ENCODE data around the gene CDHR5. TPM values are rescaled to one million over a fixed set of nuclear protein-coding genes. Genes with fewer than 3 reads are reported as not detected.

CDHR5 gene
- total and polyA plus RNA-seq, 2 of the 4 experiments (the other 2 are of a cell fraction): not detected

GRCh38 chr11:625636-626268 is 997 bp upstream of the CDHR5 start:
- in situ Hi-C loops (cut with MboI; ENCODE audit: low sequenced_read_pairs) (no loop called here), dilution Hi-C loops (cut with HindIII; ENCODE audit: low sequenced_read_pairs, unreplicated experiment) (no loop called here), intact Hi-C loops (cut with micrococcal nuclease) (no loop called here)
- no peak overlapping the region for H2AFZ ChIP-seq (replicated peaks; ENCODE audit: low read length, poor library complexity)
- H3K4me2 ChIP-seq (ENCODE audit: low read depth, low read length): no peak overlapping the region
- H3K9me1 ChIP-seq (ENCODE audit: insufficient read depth, low read length): peaks cover 8% of the 10 kb centered on the region; the same call in 1 of the 2 replicates
- no peak overlapping the region for H4K5ac ChIP-seq (ENCODE audit: low read depth, low read length)
- H2BK120ac ChIP-seq (ENCODE audit: low read depth, low read length): no peak overlapping the region
- H2AK9ac ChIP-seq (replicated peaks; ENCODE audit: low read depth, low read length, poor library complexity): no peak overlapping the region
- no peak overlapping the region for H3K56ac ChIP-seq (ENCODE audit: extremely low read depth, insufficient read depth, low read length)
- ChIA-PET CTCF (no interaction called here), POLR2A (ENCODE audit: unreplicated experiment) (no interaction called here)
- no peaks in the 10 kb centered on the region for H3K9me3 ChIP-seq (ENCODE audit: control insufficient read depth, insufficient read depth, low read length)
- no peak overlapping the region for H3K27ac ChIP-seq (ENCODE audit: insufficient read depth, low read length)
- H3K23ac ChIP-seq (ENCODE audit: low read depth, low read length): no peak overlapping the region
- no peaks in the 10 kb centered on the region for H3K79me1 ChIP-seq (ENCODE audit: low read depth in 1 of 2, low read length in 2 of 2)
- H3K36me3 ChIP-seq (ENCODE audit: control insufficient read depth, insufficient read depth, low read length): peaks cover 2% of the 10 kb centered on the region; the same call in 1 of the 2 replicates
- no peak overlapping the region for H2BK5ac ChIP-seq (ENCODE audit: low read depth, low read length, poor library complexity, severe bottlenecking)
- no peak for DNase-seq
- no peak overlapping the region for H3K9ac ChIP-seq (ENCODE audit: low read depth, low read length)
- TF ChIP-seq BHLHE40 (IDR thresholded peaks at IDR 0.05; ENCODE audit: low read depth, low read length) (no peak), RCOR1 (IDR thresholded peaks at IDR 0.05; ENCODE audit: insufficient replicate concordance, low read length) (no peak), MAFK (IDR thresholded peaks at IDR 0.05; ENCODE audit: low read depth, low read length) (no peak), CHD1 (IDR thresholded peaks at IDR 0.05; ENCODE audit: low read depth, low read length) (no peak), FOS (IDR thresholded peaks at IDR 0.05; ENCODE audit: low read depth, low read length) (no peak), NFE2L2 (IDR thresholded peaks at IDR 0.05; ENCODE audit: low read depth, low read length) (no peak), MAZ (IDR thresholded peaks at IDR 0.05; ENCODE audit: borderline replicate concordance, low read depth, low read length) (no peak), RAD21 (IDR thresholded peaks at IDR 0.05; ENCODE audit: low read length) (no peak)
- TF ChIP-seq, protein P1, sequence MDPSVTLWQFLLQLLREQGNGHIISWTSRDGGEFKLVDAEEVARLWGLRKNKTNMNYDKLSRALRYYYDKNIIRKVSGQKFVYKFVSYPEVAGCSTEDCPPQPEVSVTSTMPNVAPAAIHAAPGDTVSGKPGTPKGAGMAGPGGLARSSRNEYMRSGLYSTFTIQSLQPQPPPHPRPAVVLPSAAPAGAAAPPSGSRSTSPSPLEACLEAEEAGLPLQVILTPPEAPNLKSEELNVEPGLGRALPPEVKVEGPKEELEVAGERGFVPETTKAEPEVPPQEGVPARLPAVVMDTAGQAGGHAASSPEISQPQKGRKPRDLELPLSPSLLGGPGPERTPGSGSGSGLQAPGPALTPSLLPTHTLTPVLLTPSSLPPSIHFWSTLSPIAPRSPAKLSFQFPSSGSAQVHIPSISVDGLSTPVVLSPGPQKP (IDR thresholded peaks at IDR 0.05; ENCODE audit: borderline replicate concordance, low read depth, low read length): no peak
- TF ChIP-seq, protein P2, sequence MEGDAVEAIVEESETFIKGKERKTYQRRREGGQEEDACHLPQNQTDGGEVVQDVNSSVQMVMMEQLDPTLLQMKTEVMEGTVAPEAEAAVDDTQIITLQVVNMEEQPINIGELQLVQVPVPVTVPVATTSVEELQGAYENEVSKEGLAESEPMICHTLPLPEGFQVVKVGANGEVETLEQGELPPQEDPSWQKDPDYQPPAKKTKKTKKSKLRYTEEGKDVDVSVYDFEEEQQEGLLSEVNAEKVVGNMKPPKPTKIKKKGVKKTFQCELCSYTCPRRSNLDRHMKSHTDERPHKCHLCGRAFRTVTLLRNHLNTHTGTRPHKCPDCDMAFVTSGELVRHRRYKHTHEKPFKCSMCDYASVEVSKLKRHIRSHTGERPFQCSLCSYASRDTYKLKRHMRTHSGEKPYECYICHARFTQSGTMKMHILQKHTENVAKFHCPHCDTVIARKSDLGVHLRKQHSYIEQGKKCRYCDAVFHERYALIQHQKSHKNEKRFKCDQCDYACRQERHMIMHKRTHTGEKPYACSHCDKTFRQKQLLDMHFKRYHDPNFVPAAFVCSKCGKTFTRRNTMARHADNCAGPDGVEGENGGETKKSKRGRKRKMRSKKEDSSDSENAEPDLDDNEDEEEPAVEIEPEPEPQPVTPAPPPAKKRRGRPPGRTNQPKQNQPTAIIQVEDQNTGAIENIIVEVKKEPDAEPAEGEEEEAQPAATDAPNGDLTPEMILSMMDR (conservative IDR thresholded peaks at IDR 0.05; ENCODE audit: low read depth, low read length): no peak
- no peak overlapping the region for H4K91ac ChIP-seq (ENCODE audit: insufficient read depth, low read depth, low read length)
- no peak overlapping the region for H3K18ac ChIP-seq (ENCODE audit: low read depth, low read length)
- no peak overlapping the region for H4K8ac ChIP-seq (ENCODE audit: low read depth in 2 of 2, low read length in 2 of 2)
- no peak for ATAC-seq (ENCODE audit: low read depth)
- 86% methylated on average over 10 of the region's 22 CpGs; no CpG with 5 or more reads in 1 of the 2 experiments for WGBS, 2 experiments (ENCODE audit: extremely low coverage in 2 of 2, insufficient read length in 1 of 2)
- H2AK5ac ChIP-seq (ENCODE audit: low read depth, low read length): no peak overlapping the region
- H4K20me1 ChIP-seq (ENCODE audit: insufficient read depth, low read length): peaks cover 6% of the 10 kb centered on the region
- no peak overlapping the region for H2BK20ac ChIP-seq (ENCODE audit: low read depth, low read length)
- H2BK15ac ChIP-seq (ENCODE audit: low read depth, low read length): no peak overlapping the region
- no peak overlapping the region for H3K4ac ChIP-seq (ENCODE audit: low read depth, low read length)
- BruUV-seq (replicated peaks): no TSS peak
- peaks cover 2% of the 10 kb centered on the region; the same call in 1 of the 2 replicates for H3K27me3 ChIP-seq (ENCODE audit: control insufficient read depth, insufficient read depth, low read length)
- H3K14ac ChIP-seq (replicated peaks; ENCODE audit: low read depth, low read length): no peak overlapping the region
- H3K4me3 ChIP-seq (ENCODE audit: insufficient read depth, low read depth, low read length): no peak overlapping the region
- peaks cover 4% of the 10 kb centered on the region; the same call in 1 of the 2 replicates for H3K4me1 ChIP-seq (ENCODE audit: control insufficient read depth, insufficient read depth, low read length)

All from IMR-90 (cell line).